Neutrophil (primary cell): ENCODE measurements around the gene TMEM135.
A peak's percentile ranks its signal among the peaks of the same experiment; 100 is the strongest.

ENCODE experiments used
- H3K27ac ChIP-seq: fragments of 200-600 bp; sonication (generic); 2 replicates; pipeline ENCODE4 v1.5.1; 2016; ENCODE audit warnings: mild to moderate bottlenecking, moderate library complexity
- H3K27me3 ChIP-seq: fragments of 200-600 bp; sonication (generic); 2 replicates; pipeline ENCODE4 v1.6.0; 2016; ENCODE audit warnings: mild to moderate bottlenecking
- H3K36me3 ChIP-seq: fragments of 200-600 bp; sonication (generic); 2 replicates; pipeline ENCODE4 v1.5.1; 2017
- H3K4me1 ChIP-seq, 2 experiments: fragments of 200-600 bp in 1 of 2; sonication (generic) in 1 of 2; 1 replicate in 1 of 2; 2 replicates in 1 of 2; pipeline versions ENCODE4 v1.5.1 to v1.6.1; 2013 to 2016; ENCODE audit warnings: low read depth in 1 of 2, low read length in 1 of 2, mild to moderate bottlenecking in 1 of 2, moderate library complexity in 1 of 2; ENCODE audit not compliant: control insufficient read depth in 1 of 2, insufficient read depth in 1 of 2
- H3K4me3 ChIP-seq, 2 experiments: fragments of 200-600 bp in 1 of 2; sonication (generic) in 1 of 2; 1 replicate in 1 of 2; 2 replicates in 1 of 2; pipeline ENCODE4 v1.5.1; 2013 to 2016; ENCODE audit warnings: low read depth in 1 of 2, low read length in 1 of 2, mild to moderate bottlenecking in 1 of 2, moderate library complexity in 1 of 2
- H3K9me3 ChIP-seq: fragments of 200-600 bp; sonication (generic); 2 replicates; pipeline ENCODE4 v1.5.1; 2016
- CTCF ChIP-seq: fragments of 200-600 bp; sonication (generic); IDR thresholded peaks from 2 replicates; pipeline ENCODE4 v1.5.1; 2016; ENCODE audit warnings: antibody characterized with exemption

TMEM135 gene

GRCh38 chr11:87352759-87353707 is 315.3 kb downstream of the TMEM135 start:
- Histone ChIP-seq H3K4me3 (no peak overlapping the region), H3K9me3 (no peaks in the 10 kb centered on the region), H3K36me3 (no peaks in the 10 kb centered on the region), H3K27ac (no peak overlapping the region), H3K4me1 (peaks cover 12 to 13% of the 10 kb centered on the region in 2 experiments), H3K27me3 (no peaks in the 10 kb centered on the region)
- peak; percentile 95 for TF ChIP-seq CTCF

GRCh38 chr11:87353771-87354345 is 316.1 kb downstream of the TMEM135 start:
- H3K27ac ChIP-seq, result no peak overlapping the region
- no peaks in the 10 kb centered on the region for H3K9me3 ChIP-seq
- TF ChIP-seq CTCF, result no peak
- no peaks in the 10 kb centered on the region for H3K27me3 ChIP-seq
- H3K4me1 ChIP-seq, result peaks cover 12 to 13% of the 10 kb centered on the region in 2 experiments
- no peaks in the 10 kb centered on the region for H3K36me3 ChIP-seq
- no peak overlapping the region for H3K4me3 ChIP-seq

- Histone ChIP-seq H3K27ac (no peak overlapping the region), H3K4me1 (peaks cover 12 to 13% of the 10 kb centered on the region in 2 experiments), H3K36me3 (no peaks in the 10 kb centered on the region), H3K9me3 (no peaks in the 10 kb centered on the region), H3K4me3 (no peak overlapping the region), H3K27me3 (no peaks in the 10 kb centered on the region)
- TF ChIP-seq CTCF, result no peak
Observed at GRCh38 chr11:87355596-87355995, 317.9 kb downstream of the TMEM135 start.

GRCh38 chr11:87356428-87356827 is 318.7 kb downstream of the TMEM135 start:
- peaks cover 12 to 13% of the 10 kb centered on the region in 2 experiments for H3K4me1 ChIP-seq
- H3K36me3 ChIP-seq, result no peaks in the 10 kb centered on the region
- H3K27me3 ChIP-seq, result no peaks in the 10 kb centered on the region
- no peak overlapping the region for H3K27ac ChIP-seq
- H3K9me3 ChIP-seq, result no peaks in the 10 kb centered on the region
- no peak for TF ChIP-seq CTCF
- H3K4me3 ChIP-seq, result no peak overlapping the region

GRCh38 chr11:87358461-87358860 is 320.7 kb downstream of the TMEM135 start:
- Histone ChIP-seq H3K27me3 (no peaks in the 10 kb centered on the region), H3K36me3 (no peaks in the 10 kb centered on the region), H3K4me1 (peaks cover 1 to 2% of the 10 kb centered on the region in 2 experiments), H3K27ac (no peak overlapping the region), H3K4me3 (no peak overlapping the region), H3K9me3 (no peaks in the 10 kb centered on the region)
- TF ChIP-seq CTCF, result no peak
